ENCODE data around the gene LDLR. TPM values are rescaled to one million over a fixed set of nuclear protein-coding genes. Genes with fewer than 3 reads are reported as not detected.
A peak's percentile ranks its signal among the peaks of the same experiment; 100 is the strongest.
"Not testable (repeated sequence)": the region's sequence is repeated elsewhere in the genome, so short reads cannot be mapped to it uniquely, and the experiment has no call there.

LDLR gene
- total RNA-seq, 3 donors from 2014 or later (not counting 1 experiment from before 2014, with no cell fraction given), result 84.7 to 172 (median 112) TPM

DNA sequence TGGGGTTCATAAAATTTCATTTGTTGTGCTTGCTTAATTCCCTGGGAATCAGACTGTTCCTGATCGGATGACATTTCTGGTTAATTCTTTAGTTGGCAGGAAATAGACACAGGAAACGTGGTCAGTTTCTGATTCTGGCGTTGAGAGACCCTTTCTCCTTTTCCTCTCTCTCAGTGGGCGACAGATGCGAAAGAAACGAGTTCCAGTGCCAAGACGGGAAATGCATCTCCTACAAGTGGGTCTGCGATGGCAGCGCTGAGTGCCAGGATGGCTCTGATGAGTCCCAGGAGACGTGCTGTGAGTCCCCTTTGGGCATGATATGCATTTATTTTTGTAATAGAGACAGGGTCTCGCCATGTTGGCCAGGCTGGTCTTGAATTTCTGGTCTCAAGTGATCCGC, 10.8 kb downstream of the LDLR start:
- H3K27ac Mint-ChIP-seq, result peak overlapping the region; percentile 78 to 97

DNA sequence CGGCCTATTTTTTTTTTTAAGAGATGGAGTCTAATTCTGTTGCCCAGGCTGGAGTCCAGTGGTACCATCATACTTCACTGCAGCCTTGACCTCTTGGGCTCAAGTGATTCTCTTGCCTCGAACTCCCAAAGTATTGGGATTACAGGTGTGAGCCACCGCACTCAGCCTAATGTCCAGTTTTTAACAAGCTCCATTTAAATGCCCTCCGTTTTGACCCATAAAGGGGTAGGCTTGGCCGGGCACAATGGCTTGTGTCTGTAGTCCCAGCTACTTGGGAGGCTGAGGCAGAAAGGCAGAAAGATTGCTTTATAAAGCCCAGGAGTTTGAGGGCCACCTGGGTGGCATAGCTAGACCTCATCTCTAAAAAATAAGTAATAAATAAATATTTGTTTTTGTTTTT, 11.8 kb downstream of the LDLR start:
- 100% methylated on average over 5 of the region's 5 CpGs for WGBS (ENCODE audit: insufficient coverage)

More for the DNA sequence above, 10.8 kb downstream of the LDLR start:
- ATAC-seq (no peak), DNase-seq (no peak)
- no peak overlapping the region for H3K4me3 ChIP-seq (ENCODE audit: low read length)
- no peak overlapping the region for H3K27ac ChIP-seq (ENCODE audit: low read length)
- Mint-ChIP-seq H3K27me3 (ENCODE audit: low read depth in 2 of 2) (no peaks in the 10 kb centered on the region), H3K36me3 (no peaks in the 10 kb centered on the region), H3K9me3 (peaks cover 0 to 3% of the 10 kb centered on the region in 2 donors), H3K4me1 (peaks cover 24% of the 10 kb centered on the region in 2 donors), H3K4me3 (peak overlapping the region; percentile 31)
- H3K27me3 ChIP-seq (ENCODE audit: control insufficient read depth, insufficient read depth, low read length), result no peaks in the 10 kb centered on the region
- H3K4me1 ChIP-seq (ENCODE audit: control insufficient read depth, insufficient read depth, low read length), result peaks cover 32% of the 10 kb centered on the region
- TF ChIP-seq, protein P1, sequence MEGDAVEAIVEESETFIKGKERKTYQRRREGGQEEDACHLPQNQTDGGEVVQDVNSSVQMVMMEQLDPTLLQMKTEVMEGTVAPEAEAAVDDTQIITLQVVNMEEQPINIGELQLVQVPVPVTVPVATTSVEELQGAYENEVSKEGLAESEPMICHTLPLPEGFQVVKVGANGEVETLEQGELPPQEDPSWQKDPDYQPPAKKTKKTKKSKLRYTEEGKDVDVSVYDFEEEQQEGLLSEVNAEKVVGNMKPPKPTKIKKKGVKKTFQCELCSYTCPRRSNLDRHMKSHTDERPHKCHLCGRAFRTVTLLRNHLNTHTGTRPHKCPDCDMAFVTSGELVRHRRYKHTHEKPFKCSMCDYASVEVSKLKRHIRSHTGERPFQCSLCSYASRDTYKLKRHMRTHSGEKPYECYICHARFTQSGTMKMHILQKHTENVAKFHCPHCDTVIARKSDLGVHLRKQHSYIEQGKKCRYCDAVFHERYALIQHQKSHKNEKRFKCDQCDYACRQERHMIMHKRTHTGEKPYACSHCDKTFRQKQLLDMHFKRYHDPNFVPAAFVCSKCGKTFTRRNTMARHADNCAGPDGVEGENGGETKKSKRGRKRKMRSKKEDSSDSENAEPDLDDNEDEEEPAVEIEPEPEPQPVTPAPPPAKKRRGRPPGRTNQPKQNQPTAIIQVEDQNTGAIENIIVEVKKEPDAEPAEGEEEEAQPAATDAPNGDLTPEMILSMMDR (IDR thresholded peaks at IDR 0.05), result no peak
- H3K9me3 ChIP-seq (ENCODE audit: control insufficient read depth, insufficient read depth, low read length), result no peaks in the 10 kb centered on the region
- 79% methylated on average over 12 of the region's 12 CpGs for WGBS (ENCODE audit: insufficient coverage)
- H3K36me3 ChIP-seq (ENCODE audit: control insufficient read depth, insufficient read depth, low read length), result peaks cover 22% of the 10 kb centered on the region
- intact Hi-C loops (cut with micrococcal nuclease), result no loop called here

DNA sequence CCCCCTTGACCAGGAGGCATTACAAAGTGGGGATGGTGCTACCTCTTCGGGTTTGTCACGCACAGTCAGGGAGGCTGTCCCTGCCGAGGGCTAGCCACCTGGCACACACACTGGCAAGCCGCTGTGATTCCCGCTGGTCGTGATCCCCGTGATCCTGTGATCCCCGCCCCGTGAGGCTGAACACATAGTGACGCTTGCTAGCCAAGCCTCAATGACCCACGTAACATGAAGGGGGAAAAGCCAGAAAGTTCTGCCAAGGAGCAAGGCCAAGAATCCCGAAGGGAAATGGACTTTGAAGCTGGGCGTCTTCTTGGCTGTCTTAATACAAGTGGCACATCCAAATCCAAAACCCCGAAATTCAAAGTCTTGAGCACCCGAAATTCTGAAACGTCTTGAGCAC, 13.7 kb downstream of the LDLR start:
- Mint-ChIP-seq H3K4me1 (peaks cover 8% of the 10 kb centered on the region in 2 donors), H3K4me3 (no peak overlapping the region), H3K27ac (peak overlapping the region in 1 of 2 donors; percentile 41), H3K36me3 (no peaks in the 10 kb centered on the region), H3K27me3 (ENCODE audit: low read depth in 2 of 2) (no peaks in the 10 kb centered on the region), H3K9me3 (peaks cover 0 to 3% of the 10 kb centered on the region in 2 donors)
- ATAC-seq (no peak), DNase-seq (no peak)
- no peaks in the 10 kb centered on the region for H3K27me3 ChIP-seq (ENCODE audit: control insufficient read depth, insufficient read depth, low read length)
- no peak overlapping the region for H3K4me3 ChIP-seq (ENCODE audit: low read length)
- 97% methylated on average over 16 of the region's 16 CpGs for WGBS (ENCODE audit: insufficient coverage)
- H3K9me3 ChIP-seq (ENCODE audit: control insufficient read depth, insufficient read depth, low read length), result no peaks in the 10 kb centered on the region
- H3K27ac ChIP-seq (ENCODE audit: low read length), result no peak overlapping the region
- intact Hi-C loops (cut with micrococcal nuclease), result no loop called here
- TF ChIP-seq, protein P1 (IDR thresholded peaks at IDR 0.05), result no peak
- H3K4me1 ChIP-seq (ENCODE audit: control insufficient read depth, insufficient read depth, low read length), result peaks cover 4% of the 10 kb centered on the region
- H3K36me3 ChIP-seq (ENCODE audit: control insufficient read depth, insufficient read depth, low read length), result peaks cover 39% of the 10 kb centered on the region

More for the DNA sequence above, 11.8 kb downstream of the LDLR start:
- H3K27ac Mint-ChIP-seq, result no peak overlapping the region
- no peaks in the 10 kb centered on the region for H3K27me3 Mint-ChIP-seq (ENCODE audit: low read depth in 2 of 2)
- TF ChIP-seq, protein P1 (IDR thresholded peaks at IDR 0.05), result no peak
- intact Hi-C loops (cut with micrococcal nuclease), result no loop called here
- no peak for DNase-seq
- H3K36me3 Mint-ChIP-seq, result no peaks in the 10 kb centered on the region
- H3K4me3 ChIP-seq (ENCODE audit: low read length), result no peak overlapping the region
- no peak overlapping the region for H3K27ac ChIP-seq (ENCODE audit: low read length)
- H3K27me3 ChIP-seq (ENCODE audit: control insufficient read depth, insufficient read depth, low read length), result no peaks in the 10 kb centered on the region
- peaks cover 23% of the 10 kb centered on the region for H3K4me1 ChIP-seq (ENCODE audit: control insufficient read depth, insufficient read depth, low read length)
- no peaks in the 10 kb centered on the region for H3K9me3 ChIP-seq (ENCODE audit: control insufficient read depth, insufficient read depth, low read length)
- H3K9me3 Mint-ChIP-seq, result peaks cover 0 to 3% of the 10 kb centered on the region in 2 donors
- H3K36me3 ChIP-seq (ENCODE audit: control insufficient read depth, insufficient read depth, low read length), result peaks cover 28% of the 10 kb centered on the region
- no peak overlapping the region for H3K4me3 Mint-ChIP-seq
- ATAC-seq, result no peak
- H3K4me1 Mint-ChIP-seq, result peaks cover 14 to 15% of the 10 kb centered on the region in 2 donors

DNA sequence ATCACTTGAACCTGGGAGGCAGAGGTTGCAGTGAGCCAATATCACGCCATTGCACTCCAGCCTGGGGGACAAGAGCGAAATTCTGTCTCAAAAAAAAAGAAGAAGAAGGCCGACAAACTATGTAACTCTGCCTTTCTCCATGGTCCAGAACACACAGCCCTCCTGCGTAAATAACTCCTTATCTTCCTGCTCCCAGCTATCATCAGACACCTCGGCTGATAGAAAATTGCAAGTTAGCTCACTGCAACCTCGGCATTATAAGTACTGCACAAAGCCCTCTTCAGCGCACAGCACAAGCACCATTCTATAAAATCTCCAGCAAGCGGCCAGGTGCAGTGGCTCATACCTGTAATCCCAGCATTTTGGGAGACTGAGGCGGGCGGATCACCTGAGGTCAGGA, 14.4 kb downstream of the LDLR start:
- H3K4me1 Mint-ChIP-seq; H3K36me3 Mint-ChIP-seq; H3K4me3 ChIP-seq (ENCODE audit: low read length); intact Hi-C loops (cut with micrococcal nuclease); H3K4me3 Mint-ChIP-seq; ATAC-seq; H3K27ac ChIP-seq (ENCODE audit: low read length); H3K4me1 ChIP-seq (ENCODE audit: control insufficient read depth, insufficient read depth, low read length); H3K27me3 Mint-ChIP-seq (ENCODE audit: low read depth in 2 of 2); H3K9me3 ChIP-seq (ENCODE audit: control insufficient read depth, insufficient read depth, low read length); H3K27me3 ChIP-seq (ENCODE audit: control insufficient read depth, insufficient read depth, low read length); H3K27ac Mint-ChIP-seq; H3K9me3 Mint-ChIP-seq; DNase-seq: not testable (repeated sequence)
- WGBS (ENCODE audit: insufficient coverage), result 96% methylated on average over 10 of the region's 10 CpGs
- H3K36me3 ChIP-seq (ENCODE audit: control insufficient read depth, insufficient read depth, low read length), result peaks cover 42% of the 10 kb centered on the region
